ENCODE data around the gene SNORC.
"Not testable (repeated sequence)": the region's sequence is repeated elsewhere in the genome, so short reads cannot be mapped to it uniquely, and the experiment has no call there.

GRCh38 chr2:232906867-232907717 lies 37.0 kb downstream of the SNORC start:
- TF ChIP-seq CTCF (IDR thresholded peaks at IDR 0.05 in 8 of 11, conservative IDR thresholded peaks at IDR 0.05 in 3 of 11); POLR2A (IDR thresholded peaks at IDR 0.05); POLR2AphosphoS5 (IDR thresholded peaks at IDR 0.05): not testable (repeated sequence)
